ENCODE results near the gene C1orf159.

Gene C1orf159

DNA sequence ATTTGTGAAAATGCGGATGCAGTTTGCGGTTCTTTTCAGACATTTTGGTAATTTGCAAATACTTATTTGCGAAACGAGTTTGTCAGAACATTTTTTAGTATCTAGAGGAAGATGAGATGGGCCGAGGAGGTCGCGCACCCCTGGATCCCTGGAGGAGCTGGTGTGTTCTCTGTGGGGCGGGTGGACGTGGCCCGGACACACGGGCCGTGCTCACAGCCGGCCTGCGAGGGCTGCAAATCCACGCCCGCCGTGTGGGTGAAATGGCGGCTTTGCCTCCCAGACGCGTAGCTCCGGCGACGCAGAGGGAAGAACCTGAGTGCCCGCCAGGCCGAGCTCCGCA lies 48.4 kb upstream of the C1orf159 start:
- Histone ChIP-seq H3K27me3 (ENCODE audit: insufficient read depth, poor library complexity, severe bottlenecking) (no peaks in the 10 kb centered on the region), H3K4me3 (replicated peaks; ENCODE audit: insufficient read depth, low read length) (no peak overlapping the region), H3K27ac (replicated peaks) (no peak overlapping the region)
- no peak for DNase-seq (ENCODE audit: low read depth in 1 of 2, low spot score in 1 of 2)
- TF ChIP-seq, protein P1, sequence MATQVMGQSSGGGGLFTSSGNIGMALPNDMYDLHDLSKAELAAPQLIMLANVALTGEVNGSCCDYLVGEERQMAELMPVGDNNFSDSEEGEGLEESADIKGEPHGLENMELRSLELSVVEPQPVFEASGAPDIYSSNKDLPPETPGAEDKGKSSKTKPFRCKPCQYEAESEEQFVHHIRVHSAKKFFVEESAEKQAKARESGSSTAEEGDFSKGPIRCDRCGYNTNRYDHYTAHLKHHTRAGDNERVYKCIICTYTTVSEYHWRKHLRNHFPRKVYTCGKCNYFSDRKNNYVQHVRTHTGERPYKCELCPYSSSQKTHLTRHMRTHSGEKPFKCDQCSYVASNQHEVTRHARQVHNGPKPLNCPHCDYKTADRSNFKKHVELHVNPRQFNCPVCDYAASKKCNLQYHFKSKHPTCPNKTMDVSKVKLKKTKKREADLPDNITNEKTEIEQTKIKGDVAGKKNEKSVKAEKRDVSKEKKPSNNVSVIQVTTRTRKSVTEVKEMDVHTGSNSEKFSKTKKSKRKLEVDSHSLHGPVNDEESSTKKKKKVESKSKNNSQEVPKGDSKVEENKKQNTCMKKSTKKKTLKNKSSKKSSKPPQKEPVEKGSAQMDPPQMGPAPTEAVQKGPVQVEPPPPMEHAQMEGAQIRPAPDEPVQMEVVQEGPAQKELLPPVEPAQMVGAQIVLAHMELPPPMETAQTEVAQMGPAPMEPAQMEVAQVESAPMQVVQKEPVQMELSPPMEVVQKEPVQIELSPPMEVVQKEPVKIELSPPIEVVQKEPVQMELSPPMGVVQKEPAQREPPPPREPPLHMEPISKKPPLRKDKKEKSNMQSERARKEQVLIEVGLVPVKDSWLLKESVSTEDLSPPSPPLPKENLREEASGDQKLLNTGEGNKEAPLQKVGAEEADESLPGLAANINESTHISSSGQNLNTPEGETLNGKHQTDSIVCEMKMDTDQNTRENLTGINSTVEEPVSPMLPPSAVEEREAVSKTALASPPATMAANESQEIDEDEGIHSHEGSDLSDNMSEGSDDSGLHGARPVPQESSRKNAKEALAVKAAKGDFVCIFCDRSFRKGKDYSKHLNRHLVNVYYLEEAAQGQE (IDR thresholded peaks at IDR 0.05; ENCODE audit: insufficient replicate concordance, low read depth), result no peak
- TF ChIP-seq POLR2AphosphoS5 (IDR thresholded peaks at IDR 0.05; ENCODE audit: low read depth), result no peak
- no peak for TF ChIP-seq GABPA (IDR thresholded peaks at IDR 0.05; ENCODE audit: low read depth)
- TF ChIP-seq, protein P2, sequence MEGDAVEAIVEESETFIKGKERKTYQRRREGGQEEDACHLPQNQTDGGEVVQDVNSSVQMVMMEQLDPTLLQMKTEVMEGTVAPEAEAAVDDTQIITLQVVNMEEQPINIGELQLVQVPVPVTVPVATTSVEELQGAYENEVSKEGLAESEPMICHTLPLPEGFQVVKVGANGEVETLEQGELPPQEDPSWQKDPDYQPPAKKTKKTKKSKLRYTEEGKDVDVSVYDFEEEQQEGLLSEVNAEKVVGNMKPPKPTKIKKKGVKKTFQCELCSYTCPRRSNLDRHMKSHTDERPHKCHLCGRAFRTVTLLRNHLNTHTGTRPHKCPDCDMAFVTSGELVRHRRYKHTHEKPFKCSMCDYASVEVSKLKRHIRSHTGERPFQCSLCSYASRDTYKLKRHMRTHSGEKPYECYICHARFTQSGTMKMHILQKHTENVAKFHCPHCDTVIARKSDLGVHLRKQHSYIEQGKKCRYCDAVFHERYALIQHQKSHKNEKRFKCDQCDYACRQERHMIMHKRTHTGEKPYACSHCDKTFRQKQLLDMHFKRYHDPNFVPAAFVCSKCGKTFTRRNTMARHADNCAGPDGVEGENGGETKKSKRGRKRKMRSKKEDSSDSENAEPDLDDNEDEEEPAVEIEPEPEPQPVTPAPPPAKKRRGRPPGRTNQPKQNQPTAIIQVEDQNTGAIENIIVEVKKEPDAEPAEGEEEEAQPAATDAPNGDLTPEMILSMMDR (IDR thresholded peaks at IDR 0.05; ENCODE audit: insufficient read depth, low read length), result no peak

DNA sequence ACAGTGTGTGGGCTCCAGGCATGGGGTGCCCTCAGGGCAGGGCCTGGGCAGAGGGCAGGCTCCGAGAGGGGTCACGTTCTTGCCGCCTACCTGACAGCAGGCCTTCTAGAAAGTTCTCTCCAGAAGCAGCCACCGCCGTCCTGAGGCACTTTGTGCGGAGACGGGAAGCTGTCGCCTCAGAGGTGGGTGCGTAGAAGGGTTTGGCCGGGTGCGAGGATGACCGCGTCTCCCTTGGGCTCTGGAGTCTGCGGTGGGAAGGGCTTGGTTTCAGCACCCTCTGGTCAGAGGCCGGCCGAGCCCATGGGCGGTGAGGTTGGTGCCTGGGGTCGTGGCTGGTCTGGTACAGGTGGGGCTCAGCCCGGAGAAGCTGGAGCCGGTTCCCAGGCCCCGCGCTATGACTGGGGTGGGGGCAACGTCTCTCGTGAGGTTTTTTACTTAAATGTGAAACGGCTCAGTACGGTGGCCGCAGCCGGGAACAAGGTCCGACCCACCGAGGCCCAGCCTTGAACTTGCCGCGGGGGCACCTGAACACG lies 47.7 kb upstream of the C1orf159 start:
- Histone ChIP-seq H3K4me3 (replicated peaks; ENCODE audit: insufficient read depth, low read length) (no peak overlapping the region), H3K27ac (replicated peaks) (no peak overlapping the region), H3K27me3 (ENCODE audit: insufficient read depth, poor library complexity, severe bottlenecking) (no peaks in the 10 kb centered on the region)
- no peak for DNase-seq (ENCODE audit: low read depth in 1 of 2, low spot score in 1 of 2)
- TF ChIP-seq SPI1 (IDR thresholded peaks at IDR 0.05; ENCODE audit: borderline replicate concordance, low read depth) (no peak), POLR2AphosphoS5 (IDR thresholded peaks at IDR 0.05; ENCODE audit: low read depth) (no peak), GABPA (IDR thresholded peaks at IDR 0.05; ENCODE audit: low read depth) (no peak)
- TF ChIP-seq, protein P1 (IDR thresholded peaks at IDR 0.05; ENCODE audit: insufficient replicate concordance, low read depth), result no peak
- TF ChIP-seq, protein P2 (IDR thresholded peaks at IDR 0.05; ENCODE audit: insufficient read depth, low read length), result no peak

DNA sequence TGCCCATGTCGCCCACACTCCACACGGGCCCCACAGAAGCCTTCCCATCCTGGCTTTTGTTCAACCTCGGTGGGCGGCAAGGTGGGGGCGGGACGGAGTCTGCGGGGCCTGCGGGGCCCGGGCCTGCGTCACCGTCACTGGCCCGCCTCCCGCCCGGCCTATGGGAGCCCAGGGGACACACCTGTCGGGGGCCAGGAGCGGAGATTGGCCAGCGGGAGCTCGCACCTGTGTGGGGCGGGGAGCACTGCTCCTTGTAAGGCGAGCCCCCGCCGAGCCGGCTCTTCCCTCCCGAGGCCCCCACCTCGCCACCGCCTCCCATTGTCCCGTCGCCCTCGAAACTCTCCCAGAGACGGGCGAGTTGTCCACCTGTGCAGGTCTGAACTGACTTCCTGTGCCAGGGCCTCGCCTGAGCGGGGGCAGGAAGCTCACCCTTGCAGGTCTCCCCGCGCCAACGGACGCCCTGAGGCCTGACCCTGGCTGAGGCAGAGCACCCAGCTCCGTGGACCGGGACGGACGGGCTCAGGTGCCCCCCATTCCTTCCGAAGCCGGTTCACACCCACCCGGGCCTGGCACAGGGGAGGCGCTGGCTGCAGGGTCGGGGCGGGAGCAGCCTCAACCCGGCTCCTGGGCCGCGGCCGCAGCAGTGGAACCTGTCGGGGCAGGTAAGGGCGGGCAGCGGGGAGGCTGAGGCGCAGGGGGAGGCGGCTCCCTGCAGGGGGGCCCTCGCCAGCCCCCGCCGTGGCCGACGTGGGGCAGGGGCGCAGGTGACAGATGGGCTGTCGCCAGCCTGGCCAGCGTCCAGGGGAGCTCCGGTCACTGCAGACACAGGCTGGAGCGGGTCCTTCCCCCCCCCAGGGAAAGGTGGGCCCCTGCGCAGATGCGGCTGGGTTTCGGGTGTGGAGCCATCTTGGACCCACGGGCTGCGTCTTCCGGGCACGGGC lies 47.0 kb upstream of the C1orf159 start:
- H3K27me3 ChIP-seq (ENCODE audit: insufficient read depth, poor library complexity, severe bottlenecking), result no peaks in the 10 kb centered on the region

More for the DNA sequence above, 47.0 kb upstream of the C1orf159 start:
- no peak overlapping the region for H3K4me3 ChIP-seq (replicated peaks; ENCODE audit: insufficient read depth, low read length)
- DNase-seq (ENCODE audit: low read depth in 1 of 2, low spot score in 1 of 2), result no peak
- H3K27ac ChIP-seq (replicated peaks), result no peak overlapping the region
- TF ChIP-seq, protein P1 (IDR thresholded peaks at IDR 0.05; ENCODE audit: insufficient replicate concordance, low read depth), result no peak
- TF ChIP-seq GABPA (IDR thresholded peaks at IDR 0.05; ENCODE audit: low read depth) (no peak), SPI1 (IDR thresholded peaks at IDR 0.05; ENCODE audit: borderline replicate concordance, low read depth) (no peak), POLR2AphosphoS5 (IDR thresholded peaks at IDR 0.05; ENCODE audit: low read depth) (no peak)
- TF ChIP-seq, protein P2 (IDR thresholded peaks at IDR 0.05; ENCODE audit: insufficient read depth, low read length), result no peak
